Measurements from ENCODE around the gene SLC25A40. TPM values are rescaled to one million over a fixed set of nuclear protein-coding genes. Genes with fewer than 3 reads are reported as not detected.
"Not testable (repeated sequence)": the region's sequence is repeated elsewhere in the genome, so short reads cannot be mapped to it uniquely, and the experiment has no call there.

The SLC25A40 gene
- total RNA-seq, 1 donor from 2014 or later = 51.0 TPM

- peaks cover 50% of the 10 kb centered on the region for H3K36me3 Mint-ChIP-seq (ENCODE audit: low read depth)
- H3K4me3 Mint-ChIP-seq = no peak overlapping the region
- no peaks in the 10 kb centered on the region for H3K9me3 Mint-ChIP-seq
- intact Hi-C loops (cut with micrococcal nuclease) = loop anchor here (2.0 kb wide), 1 partner anchor 23 kb away; the partner anchor contains the start of genes DBF4 and SLC25A40
- no peak for DNase-seq
- peaks cover 12% of the 10 kb centered on the region for H3K4me1 Mint-ChIP-seq
- H3K27me3 Mint-ChIP-seq = no peaks in the 10 kb centered on the region
- no peak overlapping the region for H3K27ac Mint-ChIP-seq
These were observed 22.8 kb downstream of the SLC25A40 start for GRCh38 chr7:87853237-87853864.

- H3K27me3 Mint-ChIP-seq = no peaks in the 10 kb centered on the region
- H3K4me3 Mint-ChIP-seq = no peak overlapping the region
- no peak for DNase-seq
- H3K4me1 Mint-ChIP-seq = peaks cover 8% of the 10 kb centered on the region
- no peak overlapping the region for H3K27ac Mint-ChIP-seq
- H3K9me3 Mint-ChIP-seq = no peaks in the 10 kb centered on the region
- intact Hi-C loops (cut with micrococcal nuclease) = loop anchor here (2.0 kb wide), 1 partner anchor 24 kb away; the partner anchor contains the start of genes DBF4 and SLC25A40
- peaks cover 42% of the 10 kb centered on the region for H3K36me3 Mint-ChIP-seq (ENCODE audit: low read depth)
These were observed 23.9 kb downstream of the SLC25A40 start for GRCh38 chr7:87852306-87852705.

- Mint-ChIP-seq H3K4me3 (no peak overlapping the region), H3K4me1 (peaks cover 8% of the 10 kb centered on the region), H3K9me3 (no peaks in the 10 kb centered on the region), H3K27me3 (no peaks in the 10 kb centered on the region), H3K27ac (no peak overlapping the region), H3K36me3 (ENCODE audit: low read depth) (peaks cover 38% of the 10 kb centered on the region)
- DNase-seq = no peak
- intact Hi-C loops (cut with micrococcal nuclease) = no loop called here
These were observed 25.1 kb downstream of the SLC25A40 start for GRCh38 chr7:87850836-87851593.

- Mint-ChIP-seq H3K27me3 (no peaks in the 10 kb centered on the region), H3K27ac (no peak overlapping the region), H3K9me3 (no peaks in the 10 kb centered on the region), H3K36me3 (ENCODE audit: low read depth) (peaks cover 17% of the 10 kb centered on the region), H3K4me3 (no peak overlapping the region), H3K4me1 (no peaks in the 10 kb centered on the region)
- intact Hi-C loops (cut with micrococcal nuclease) = no loop called here
- no peak for DNase-seq
These were observed 38.6 kb downstream of the SLC25A40 start for GRCh38 chr7:87837597-87837996.

GRCh38 chr7:87833130-87833529 is 43.0 kb downstream of the SLC25A40 start:
- Mint-ChIP-seq H3K9me3 (peaks cover 10% of the 10 kb centered on the region), H3K27me3 (no peaks in the 10 kb centered on the region), H3K27ac (no peak overlapping the region), H3K36me3 (ENCODE audit: low read depth) (peaks cover 19% of the 10 kb centered on the region), H3K4me1 (no peaks in the 10 kb centered on the region), H3K4me3 (no peak overlapping the region)
- intact Hi-C loops (cut with micrococcal nuclease) = loop anchor here (5.0 kb wide), 1 partner anchor 44 kb away; the partner anchor contains the start of genes DBF4 and SLC25A40
- DNase-seq = no peak

- Mint-ChIP-seq H3K4me3 (no peak overlapping the region), H3K27me3 (no peaks in the 10 kb centered on the region), H3K36me3 (ENCODE audit: low read depth) (peaks cover 18% of the 10 kb centered on the region), H3K27ac (no peak overlapping the region), H3K9me3 (peaks cover 20% of the 10 kb centered on the region), H3K4me1 (no peaks in the 10 kb centered on the region)
- DNase-seq = no peak
- intact Hi-C loops (cut with micrococcal nuclease) = loop anchor here (5.0 kb wide), 1 partner anchor 46 kb away; the partner anchor contains the start of genes DBF4 and SLC25A40
These were observed 45.1 kb downstream of the SLC25A40 start for GRCh38 chr7:87831097-87831496.

GRCh38 chr7:87828383-87828782 is 47.8 kb downstream of the SLC25A40 start:
- DNase-seq; H3K4me3 Mint-ChIP-seq; H3K4me1 Mint-ChIP-seq; intact Hi-C loops (cut with micrococcal nuclease); H3K27me3 Mint-ChIP-seq; H3K27ac Mint-ChIP-seq: not testable (repeated sequence)
- Mint-ChIP-seq H3K9me3 (peaks cover 35% of the 10 kb centered on the region), H3K36me3 (ENCODE audit: low read depth) (peaks cover 12% of the 10 kb centered on the region)

GRCh38 chr7:87825369-87825768 is 50.8 kb downstream of the SLC25A40 start:
- H3K36me3 Mint-ChIP-seq (ENCODE audit: low read depth); H3K4me3 Mint-ChIP-seq; DNase-seq; H3K27me3 Mint-ChIP-seq; intact Hi-C loops (cut with micrococcal nuclease); H3K27ac Mint-ChIP-seq; H3K4me1 Mint-ChIP-seq: not testable (repeated sequence)
- H3K9me3 Mint-ChIP-seq = peaks cover 35% of the 10 kb centered on the region

GRCh38 chr7:87822056-87822455 is 54.1 kb downstream of the SLC25A40 start:
- H3K27ac Mint-ChIP-seq; intact Hi-C loops (cut with micrococcal nuclease); H3K36me3 Mint-ChIP-seq (ENCODE audit: low read depth); H3K4me1 Mint-ChIP-seq; H3K4me3 Mint-ChIP-seq; DNase-seq; H3K27me3 Mint-ChIP-seq: not testable (repeated sequence)
- H3K9me3 Mint-ChIP-seq = peaks cover 22% of the 10 kb centered on the region

GRCh38 chr7:87818336-87818735 is 57.8 kb downstream of the SLC25A40 start:
- H3K9me3 Mint-ChIP-seq = no peaks in the 10 kb centered on the region
- intact Hi-C loops (cut with micrococcal nuclease) = no loop called here

GRCh38 chr7:87816389-87816788 is 59.8 kb downstream of the SLC25A40 start:
- DNase-seq = no peak
- H3K9me3 Mint-ChIP-seq = no peaks in the 10 kb centered on the region
- no peak overlapping the region for H3K4me3 Mint-ChIP-seq
- H3K36me3 Mint-ChIP-seq (ENCODE audit: low read depth) = no peaks in the 10 kb centered on the region
- H3K27ac Mint-ChIP-seq = no peak overlapping the region
- intact Hi-C loops (cut with micrococcal nuclease) = no loop called here
- H3K27me3 Mint-ChIP-seq = peaks cover 4% of the 10 kb centered on the region
- H3K4me1 Mint-ChIP-seq = no peaks in the 10 kb centered on the region

More at GRCh38 chr7:87818336-87818735, 57.8 kb downstream of the SLC25A40 start:
- H3K36me3 Mint-ChIP-seq (ENCODE audit: low read depth) = no peaks in the 10 kb centered on the region
- no peak for DNase-seq
- H3K27me3 Mint-ChIP-seq = peaks cover 4% of the 10 kb centered on the region
- H3K4me3 Mint-ChIP-seq = no peak overlapping the region
- H3K4me1 Mint-ChIP-seq = no peaks in the 10 kb centered on the region
- H3K27ac Mint-ChIP-seq = no peak overlapping the region

GRCh38 chr7:87810726-87811125 is 65.4 kb downstream of the SLC25A40 start:
- H3K36me3 Mint-ChIP-seq (ENCODE audit: low read depth) = no peaks in the 10 kb centered on the region
- H3K27me3 Mint-ChIP-seq = peaks cover 2% of the 10 kb centered on the region
- intact Hi-C loops (cut with micrococcal nuclease) = no loop called here
- H3K4me3 Mint-ChIP-seq = no peak overlapping the region
- no peaks in the 10 kb centered on the region for H3K9me3 Mint-ChIP-seq
- no peaks in the 10 kb centered on the region for H3K4me1 Mint-ChIP-seq
- no peak for DNase-seq
- no peak overlapping the region for H3K27ac Mint-ChIP-seq

GRCh38 chr7:87810130-87810529 is 66.0 kb downstream of the SLC25A40 start:
- H3K27me3 Mint-ChIP-seq = peaks cover 2% of the 10 kb centered on the region
- intact Hi-C loops (cut with micrococcal nuclease) = no loop called here
- no peak overlapping the region for H3K27ac Mint-ChIP-seq
- no peaks in the 10 kb centered on the region for H3K9me3 Mint-ChIP-seq
- no peaks in the 10 kb centered on the region for H3K4me1 Mint-ChIP-seq
- no peak overlapping the region for H3K4me3 Mint-ChIP-seq
- no peak for DNase-seq
- H3K36me3 Mint-ChIP-seq (ENCODE audit: low read depth) = no peaks in the 10 kb centered on the region

- Mint-ChIP-seq H3K4me3 (no peak overlapping the region), H3K4me1 (no peaks in the 10 kb centered on the region), H3K9me3 (no peaks in the 10 kb centered on the region), H3K36me3 (ENCODE audit: low read depth) (no peaks in the 10 kb centered on the region), H3K27me3 (peaks cover 2% of the 10 kb centered on the region), H3K27ac (no peak overlapping the region)
- no peak for DNase-seq
- intact Hi-C loops (cut with micrococcal nuclease) = no loop called here
These were observed 70.0 kb downstream of the SLC25A40 start for GRCh38 chr7:87806150-87806549.
